Measurements from ENCODE around the gene TBC1D22A.

DNA sequence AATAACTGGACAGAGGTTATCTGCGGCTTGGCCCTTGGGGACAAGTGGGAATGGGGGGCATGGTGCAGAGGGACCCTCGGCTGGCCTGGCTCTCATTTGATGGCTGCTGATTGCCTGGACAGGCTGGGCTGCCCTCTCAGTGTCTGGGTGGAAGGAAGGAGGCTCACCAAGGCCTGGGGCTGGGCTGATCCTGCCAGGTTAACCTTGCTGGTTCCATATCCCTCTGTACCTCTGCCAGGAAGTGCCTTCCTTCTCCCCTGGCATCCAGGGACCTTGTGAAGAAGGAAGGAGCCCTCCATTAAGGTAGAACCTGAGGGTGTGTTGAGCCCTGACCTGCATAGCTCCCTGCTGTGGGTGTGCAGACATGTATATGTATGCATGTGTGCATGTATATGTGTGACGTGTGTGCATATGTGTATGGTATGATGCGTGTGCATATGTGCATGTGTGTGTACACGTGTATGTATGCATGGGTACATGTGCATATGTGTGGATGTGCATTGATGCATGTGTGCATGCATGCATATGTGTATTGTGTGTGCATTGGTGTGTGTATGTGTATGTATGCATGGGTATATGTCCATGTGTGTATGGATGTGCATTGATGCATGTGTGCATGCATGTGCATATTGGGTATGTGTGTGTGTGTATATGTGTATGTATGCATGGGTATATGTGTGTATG, 433.9 kb downstream of the TBC1D22A start:
- TF ChIP-seq POLR2A (IDR thresholded peaks at IDR 0.05): no peak
- TF ChIP-seq, protein P1, sequence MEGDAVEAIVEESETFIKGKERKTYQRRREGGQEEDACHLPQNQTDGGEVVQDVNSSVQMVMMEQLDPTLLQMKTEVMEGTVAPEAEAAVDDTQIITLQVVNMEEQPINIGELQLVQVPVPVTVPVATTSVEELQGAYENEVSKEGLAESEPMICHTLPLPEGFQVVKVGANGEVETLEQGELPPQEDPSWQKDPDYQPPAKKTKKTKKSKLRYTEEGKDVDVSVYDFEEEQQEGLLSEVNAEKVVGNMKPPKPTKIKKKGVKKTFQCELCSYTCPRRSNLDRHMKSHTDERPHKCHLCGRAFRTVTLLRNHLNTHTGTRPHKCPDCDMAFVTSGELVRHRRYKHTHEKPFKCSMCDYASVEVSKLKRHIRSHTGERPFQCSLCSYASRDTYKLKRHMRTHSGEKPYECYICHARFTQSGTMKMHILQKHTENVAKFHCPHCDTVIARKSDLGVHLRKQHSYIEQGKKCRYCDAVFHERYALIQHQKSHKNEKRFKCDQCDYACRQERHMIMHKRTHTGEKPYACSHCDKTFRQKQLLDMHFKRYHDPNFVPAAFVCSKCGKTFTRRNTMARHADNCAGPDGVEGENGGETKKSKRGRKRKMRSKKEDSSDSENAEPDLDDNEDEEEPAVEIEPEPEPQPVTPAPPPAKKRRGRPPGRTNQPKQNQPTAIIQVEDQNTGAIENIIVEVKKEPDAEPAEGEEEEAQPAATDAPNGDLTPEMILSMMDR (IDR thresholded peaks at IDR 0.05): no peak

Measured in Peyer's patch (tissue), 4 donors.